Right lobe of liver (tissue), 6 donors: ENCODE data around the gene PSEN1. TPM values are rescaled to one million over a fixed set of nuclear protein-coding genes. Genes with fewer than 3 reads are reported as not detected.
"Not testable (repeated sequence)": the region's sequence is repeated elsewhere in the genome, so short reads cannot be mapped to it uniquely, and the experiment has no call there.

Experiments used
- ATAC-seq, 4 donors: fragments of 200-7000 bp; cut with Tn5 transposase; one replicate each; pipeline ENCODE4 v1.9.1; 2020; ENCODE audit warnings: mild to moderate bottlenecking in 4 of 4, moderate library complexity in 4 of 4
- DNase-seq, 3 donors: peaks; one replicate each; pipeline ENCODE4 v3.0.0-alpha.2; 2020
- H3K27ac ChIP-seq, 3 donors: fragments of 200-600 bp; one replicate each; pipeline ENCODE4 v1.8.0; 2022
- H3K27me3 ChIP-seq, 2 donors: fragments of 200-600 bp; one replicate each; pipeline ENCODE4 v1.8.0; 2022
- H3K36me3 ChIP-seq, 4 donors: fragments of 200-600 bp; sonication (generic) in 1 of 4; one replicate each; pipeline versions ENCODE4 v1.5.1 to v1.8.0; 2017 to 2022; ENCODE audit warnings: control low read depth in 1 of 4
- H3K4me1 ChIP-seq, 4 donors: fragments of 200-600 bp; sonication (generic) in 1 of 4; one replicate each; pipeline versions ENCODE4 v1.5.1 to v1.8.0; 2017 to 2022; ENCODE audit warnings: control low read depth in 1 of 4
- H3K4me3 ChIP-seq, 3 donors: fragments of 200-600 bp; one replicate each; pipeline ENCODE4 v1.8.0; 2022
- H3K9me3 ChIP-seq, 4 donors: fragments of 200-600 bp; sonication (generic) in 1 of 4; one replicate each; pipeline versions ENCODE4 v1.5.1 to v1.8.0; 2017 to 2022; ENCODE audit warnings: control low read depth in 1 of 4
- CTCF ChIP-seq, 4 donors: fragments of 200-600 bp in 3 of 4; fragments of 450-650 bp in 1 of 4; IDR thresholded peaks; one replicate each; pipeline versions ENCODE4 v1.5.1 to v1.8.0; 2016 to 2022; ENCODE audit warnings: antibody characterized with exemption in 4 of 4, mild to moderate bottlenecking in 2 of 4
- POLR2A ChIP-seq: fragments of 450-650 bp; IDR thresholded peaks from one replicate; pipeline ENCODE4 v1.6.1; 2017; ENCODE audit warnings: antibody characterized with exemption, mild to moderate bottlenecking
- WGBS: methylation state at CpG from one replicate; pipeline ENCODE4 v1.1.6; 2018; ENCODE audit warnings: low coverage, low lambda C conversion rate; ENCODE audit not compliant: insufficient coverage; ENCODE audit errors: missing lambda C conversion rate; 5-methylcytosine and 5-hydroxymethylcytosine counted together
- intact Hi-C, 2 donors: fragments of 100-400 bp; cut with DNase I; formaldehyde crosslinking; loops; one replicate each; pipeline versions ENCODE4 v1.11.2 to v1.14.1; 2022
- total RNA-seq, 6 experiments: library from RNA; depleted of rRNA in 2 of 6; stranded (reverse); fragments of >200 nt in 2 of 6; fragmentation: NEBNext Ultra II Directional in 3 of 6; extraction: Animal tissue kit (Norgen Biotek cat#: 25700) in 3 of 6; gene quantifications; one replicate each; pipeline versions ENCODE4 v1.1.0 to v1.2.4, GENCODE V29; 2016 to 2023
- donor health status: DM: no; HTN: yes; CAD: no.
- donor health status: DM: no; HTN: no; CAD: no.
- donor health status: DM: no; HTN: no; CAD: no.
- donor health status: DM: no; HTN: yes; CAD: no.
- donor health status: DM: no; HTN: yes; CAD: no.

Gene PSEN1
- total RNA-seq, 6 experiments from 2014 or later, result 22.5 to 28.2 (median 25.0) TPM

GRCh38 chr14:73166399-73166798 lies 30.1 kb downstream of the PSEN1 start:
- H3K27ac ChIP-seq, result no peak overlapping the region
- H3K27me3 ChIP-seq, result no peaks in the 10 kb centered on the region
- no peak overlapping the region for H3K4me3 ChIP-seq
- H3K9me3 ChIP-seq, result no peaks in the 10 kb centered on the region
- WGBS, result 75% methylated on average over 1 of the region's 1 CpG
- TF ChIP-seq CTCF (IDR thresholded peaks at IDR 0.05), result no peak
- DNase-seq, result no peak
- H3K4me1 ChIP-seq, result peaks cover 0 to 4% (median 0%) of the 10 kb centered on the region in 4 donors
- intact Hi-C loops, result no loop called here
- ATAC-seq, result no peak
- H3K36me3 ChIP-seq, result peaks cover 0 to 24% (median 6%) of the 10 kb centered on the region in 4 donors

- ATAC-seq, result no peak
- Histone ChIP-seq H3K9me3 (no peaks in the 10 kb centered on the region), H3K27me3 (no peaks in the 10 kb centered on the region), H3K36me3 (peaks cover 0 to 34% (median 10%) of the 10 kb centered on the region in 4 donors), H3K27ac (no peak overlapping the region), H3K4me1 (no peaks in the 10 kb centered on the region), H3K4me3 (no peak overlapping the region)
- DNase-seq, result no peak
- TF ChIP-seq POLR2A, result no peak
- no peak for TF ChIP-seq CTCF (IDR thresholded peaks at IDR 0.05)
- intact Hi-C loops, result no loop called here
- WGBS, result 82% methylated on average over 4 of the region's 4 CpGs
Measured at GRCh38 chr14:73167727-73168126, 31.4 kb downstream of the PSEN1 start.

GRCh38 chr14:73168274-73168673 lies 32.0 kb downstream of the PSEN1 start:
- Histone ChIP-seq H3K4me3 (no peak overlapping the region), H3K4me1 (no peaks in the 10 kb centered on the region), H3K9me3 (no peaks in the 10 kb centered on the region), H3K36me3 (peaks cover 0 to 34% (median 11%) of the 10 kb centered on the region in 4 donors), H3K27ac (no peak overlapping the region), H3K27me3 (no peaks in the 10 kb centered on the region)
- intact Hi-C loops, result no loop called here
- ATAC-seq, result no peak
- DNase-seq, result no peak
- WGBS, result 89% methylated on average over 9 of the region's 9 CpGs
- TF ChIP-seq POLR2A, result no peak
- TF ChIP-seq CTCF (IDR thresholded peaks at IDR 0.05), result no peak

- H3K4me3 ChIP-seq, result no peak overlapping the region
- DNase-seq (no peak), ATAC-seq (no peak)
- 78% methylated on average over 11 of the region's 14 CpGs for WGBS
- peaks cover 0 to 34% (median 11%) of the 10 kb centered on the region in 4 donors for H3K36me3 ChIP-seq
- intact Hi-C loops, result no loop called here
- no peaks in the 10 kb centered on the region for H3K4me1 ChIP-seq
- no peaks in the 10 kb centered on the region for H3K9me3 ChIP-seq
- H3K27me3 ChIP-seq, result no peaks in the 10 kb centered on the region
- TF ChIP-seq POLR2A, result no peak
- no peak for TF ChIP-seq CTCF (IDR thresholded peaks at IDR 0.05)
- H3K27ac ChIP-seq, result no peak overlapping the region
Measured at GRCh38 chr14:73168691-73169090, 32.4 kb downstream of the PSEN1 start.

- peaks cover 0 to 44% (median 11%) of the 10 kb centered on the region in 4 donors for H3K36me3 ChIP-seq
- not testable (repeated sequence) for H3K4me1 ChIP-seq, H3K9me3 ChIP-seq, H3K27me3 ChIP-seq, DNase-seq, ATAC-seq, H3K27ac ChIP-seq, H3K4me3 ChIP-seq
- WGBS, result 100% methylated on average over 1 of the region's 6 CpGs
- intact Hi-C loops, result loop anchor here in 1 of 2 donors (10.0 kb wide), 1 partner anchor 305 kb away; no protein-coding TSS in a partner anchor
Measured at GRCh38 chr14:73169855-73170254, 33.5 kb downstream of the PSEN1 start.
